Hematopoietic multipotent progenitor cell treated with erythropoietin and hydrocortisone succinate and interleukin-3 and kit ligand, for 4 days (in vitro differentiated cells): Measurements from ENCODE around the gene KIF6.
"Not testable (repeated sequence)": the region's sequence is repeated elsewhere in the genome, so short reads cannot be mapped to it uniquely, and the experiment has no call there.

ENCODE experiments used
- DNase-seq: peaks from one replicate; pipeline ENCODE4 v3.0.0-alpha.2; 2015

Gene KIF6

DNA sequence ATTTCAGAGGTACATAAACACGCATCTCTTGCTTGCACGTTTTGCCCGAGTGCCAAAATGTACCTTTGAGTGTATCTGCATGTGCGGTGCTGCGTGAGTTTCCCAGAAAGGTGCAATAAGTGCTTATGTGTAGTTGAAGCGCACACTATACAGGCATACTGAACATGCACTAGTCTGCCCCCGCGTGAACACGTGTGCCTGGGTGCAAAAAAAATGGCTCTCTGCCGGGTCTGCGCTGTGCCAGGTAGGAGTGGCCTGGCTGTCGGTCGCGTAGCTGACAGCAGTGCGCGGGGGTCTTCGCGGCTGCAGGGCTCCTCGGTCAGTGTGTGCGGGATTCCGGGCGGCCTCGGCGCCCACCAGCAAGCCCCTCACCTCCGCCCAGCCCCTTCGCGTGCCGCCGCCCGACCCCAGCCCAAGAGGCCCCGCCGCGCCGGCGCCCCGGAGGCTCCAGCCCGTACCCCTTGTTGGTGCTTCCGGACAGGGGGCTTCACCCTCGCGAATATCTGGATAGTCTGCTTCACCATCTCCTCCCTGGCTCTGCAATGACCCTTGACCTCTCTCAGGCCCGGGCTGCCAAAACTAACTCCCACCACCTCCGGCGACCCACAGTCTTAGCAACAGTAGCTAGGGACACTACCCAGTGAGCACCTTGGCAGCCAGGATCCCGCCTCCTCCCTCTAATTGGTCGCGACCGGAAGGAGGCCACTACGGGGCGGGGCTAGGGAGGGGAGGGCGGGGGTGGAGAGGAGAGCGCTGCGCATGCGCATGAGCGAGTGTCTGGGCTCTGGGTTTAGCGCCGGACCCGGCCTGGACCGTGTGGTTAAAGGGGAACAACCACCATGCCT is at the start of gene KIF6:
Gene KIF6 (minus strand): TSS at position 622 of the 845 bp plus-strand sequence. CDS start 98 bp downstream, at position 524.
- DNase-seq: peak; percentile 97

GRCh38 chr6:39773782-39774181 is 48.6 kb upstream of the KIF6 start:
- no peak for DNase-seq

DNA sequence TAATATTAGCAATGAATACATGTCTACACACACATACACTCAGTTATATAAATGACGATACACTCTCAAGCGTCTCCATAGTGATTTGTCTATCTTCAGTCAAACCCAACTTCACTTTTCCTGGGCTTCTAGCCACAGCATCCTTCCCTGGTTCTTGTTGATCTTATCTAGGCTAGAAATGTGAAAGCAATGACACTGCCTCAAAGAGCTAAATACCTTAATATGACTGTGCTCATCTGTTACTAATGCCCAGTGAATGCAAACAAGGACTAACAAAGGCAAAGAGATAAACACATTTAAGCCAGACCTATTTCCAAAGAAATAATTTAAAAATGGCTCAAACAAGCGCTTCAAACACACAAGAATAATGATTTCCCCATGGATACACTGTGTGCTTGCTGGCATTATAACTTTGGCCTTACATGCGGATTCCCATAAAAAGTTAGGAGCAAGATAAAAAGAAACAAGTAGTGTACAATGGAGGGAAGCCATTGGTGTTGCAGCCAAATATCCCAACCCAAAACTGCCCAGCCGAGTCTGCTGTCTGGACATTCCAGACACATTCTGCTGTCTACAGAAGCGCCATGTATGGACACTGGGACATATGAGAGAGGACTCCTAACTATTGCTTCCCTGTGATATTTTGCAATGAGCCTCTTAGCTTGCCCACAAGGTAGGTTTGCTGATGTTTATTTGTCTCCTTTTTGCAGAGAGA is 47.5 kb upstream of the KIF6 start:
- DNase-seq: no peak

DNA sequence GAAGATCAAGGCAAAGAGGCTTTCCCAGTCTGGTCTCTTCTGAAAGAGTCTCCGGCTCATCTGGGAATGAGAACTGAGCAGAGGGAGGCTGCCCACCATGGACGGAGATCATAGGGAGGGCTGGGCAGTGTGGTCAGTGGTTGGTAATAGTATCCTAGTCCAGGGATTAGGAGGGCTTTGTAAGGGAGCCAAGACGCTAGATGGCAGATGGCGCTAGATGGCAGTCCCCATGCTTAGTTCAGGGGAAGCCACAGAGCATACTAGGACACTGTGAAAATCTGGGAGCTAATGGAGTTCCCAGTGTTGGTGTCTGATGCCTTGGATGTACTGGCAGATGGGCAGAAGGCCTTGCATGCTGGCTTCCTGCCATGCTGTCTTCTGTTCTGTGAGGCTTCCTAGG is 45.2 kb upstream of the KIF6 start:
- no peak for DNase-seq

DNA sequence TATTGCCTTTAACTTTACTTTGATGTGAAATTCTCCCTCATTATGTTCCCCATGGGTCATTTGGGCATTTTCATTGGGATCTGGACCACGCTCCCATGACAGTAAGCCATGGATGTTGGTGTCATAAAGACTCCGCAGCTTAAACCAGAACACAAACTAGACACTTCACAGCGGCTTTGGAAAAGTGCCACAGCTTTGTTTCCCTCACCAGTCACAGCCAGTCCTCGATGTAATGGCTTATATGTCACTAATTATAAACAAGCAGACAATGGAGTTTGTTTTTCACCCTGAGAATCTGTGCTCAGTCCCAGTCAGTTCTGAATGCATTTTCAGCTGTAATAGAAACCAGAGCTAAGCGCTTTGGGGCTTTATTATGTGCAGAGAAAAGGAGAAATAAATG is 43.8 kb upstream of the KIF6 start:
- no peak for DNase-seq

- DNase-seq: no peak
Observed at GRCh38 chr6:39765508-39766065, 40.4 kb upstream of the KIF6 start.

DNA sequence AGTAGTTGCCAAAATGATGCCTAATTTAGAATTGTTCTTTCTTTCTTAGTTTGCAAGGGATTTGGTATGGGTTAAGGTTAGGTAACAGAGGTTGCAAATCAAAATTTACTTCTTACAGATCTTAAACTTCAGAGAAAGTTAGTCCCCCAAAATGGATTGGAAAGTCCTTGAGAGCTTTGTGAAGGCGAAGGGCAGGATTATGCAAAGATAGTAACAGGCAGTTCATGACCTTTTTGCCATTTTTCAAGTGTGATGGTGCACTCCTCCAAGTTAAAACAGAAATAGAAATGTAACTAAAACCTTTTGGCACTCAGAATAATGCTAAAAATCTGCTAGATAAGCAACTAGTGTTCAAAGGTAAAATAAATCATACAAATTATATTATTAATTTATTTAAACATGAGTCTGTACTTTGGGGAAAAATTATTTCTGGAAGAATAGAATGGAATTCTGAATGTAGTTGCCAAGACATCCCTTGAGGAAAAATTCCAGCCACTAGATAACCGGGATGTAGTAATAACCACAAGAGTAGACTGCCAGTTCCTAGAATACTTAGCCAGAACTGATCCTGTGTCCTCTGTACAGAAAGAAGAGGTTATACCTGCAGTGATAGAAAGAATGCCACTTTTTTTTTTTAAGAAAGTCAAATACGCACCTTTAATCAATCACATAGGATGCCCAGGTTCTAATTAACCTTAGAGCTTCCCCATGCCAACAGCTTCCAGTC is 35.2 kb upstream of the KIF6 start:
- no peak for DNase-seq

- DNase-seq: no peak
Observed at GRCh38 chr6:39758905-39759605, 33.8 kb upstream of the KIF6 start.

GRCh38 chr6:39756582-39756981 is 31.4 kb upstream of the KIF6 start:
- DNase-seq: no peak

- no peak for DNase-seq
Observed at GRCh38 chr6:39755231-39755630, 30.0 kb upstream of the KIF6 start.

- DNase-seq: no peak
Observed at GRCh38 chr6:39754514-39755115, 29.4 kb upstream of the KIF6 start.

- DNase-seq: peak; percentile 15
Observed at GRCh38 chr6:39753725-39754045, 28.5 kb upstream of the KIF6 start.

DNA sequence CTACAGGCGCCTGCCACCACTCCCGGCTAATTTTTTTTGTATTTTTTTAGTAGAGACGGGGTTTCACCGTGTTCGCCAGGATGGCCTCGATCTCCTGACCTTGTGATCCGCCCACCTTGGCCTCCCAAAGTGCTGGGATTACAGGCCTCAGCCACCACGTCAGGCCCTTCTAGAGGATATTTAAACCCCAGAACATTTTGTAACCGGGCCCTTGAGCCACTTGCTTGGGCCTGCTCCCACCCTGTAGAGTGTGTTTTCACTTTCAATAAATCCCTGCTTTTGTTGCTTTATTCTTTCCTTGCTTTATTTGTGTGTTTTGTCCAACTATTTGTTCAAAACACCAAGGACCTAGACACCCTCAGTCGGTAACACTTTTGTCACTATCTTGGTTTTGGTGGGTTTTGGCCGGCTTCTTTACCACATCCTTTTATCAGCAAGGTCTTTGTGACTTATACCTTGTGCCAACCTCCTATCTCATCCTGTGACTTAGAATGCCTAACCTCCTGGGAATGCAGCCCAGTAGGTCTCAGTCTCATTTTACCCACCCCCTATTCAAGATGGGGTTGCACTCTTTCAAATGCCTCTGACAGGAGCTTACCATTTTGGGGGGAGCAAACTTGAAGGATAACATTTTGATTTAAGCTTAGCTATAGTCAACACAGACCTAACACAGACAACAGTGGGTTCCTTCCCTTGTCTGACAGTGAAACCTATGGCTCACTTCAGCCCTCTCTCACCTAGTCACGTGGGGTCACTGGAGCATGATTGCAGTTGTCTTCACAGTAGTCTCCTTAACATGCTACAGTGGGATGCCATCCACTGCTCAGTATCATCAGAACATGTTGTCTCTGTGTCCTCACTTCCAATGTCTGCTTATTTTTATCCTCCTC is 27.9 kb upstream of the KIF6 start:
- peak; percentile 12 for DNase-seq

- no peak for DNase-seq
Observed at GRCh38 chr6:39746795-39747194, 21.6 kb upstream of the KIF6 start.

GRCh38 chr6:39733704-39734103 is 8.5 kb upstream of the KIF6 start:
- DNase-seq: no peak

GRCh38 chr6:39731565-39731964 is 6.4 kb upstream of the KIF6 start:
- DNase-seq: no peak

GRCh38 chr6:39729945-39730344 is 4.7 kb upstream of the KIF6 start:
- no peak for DNase-seq

GRCh38 chr6:39725632-39725997 is 407 bp upstream of the KIF6 start:
- DNase-seq: no peak

DNA sequence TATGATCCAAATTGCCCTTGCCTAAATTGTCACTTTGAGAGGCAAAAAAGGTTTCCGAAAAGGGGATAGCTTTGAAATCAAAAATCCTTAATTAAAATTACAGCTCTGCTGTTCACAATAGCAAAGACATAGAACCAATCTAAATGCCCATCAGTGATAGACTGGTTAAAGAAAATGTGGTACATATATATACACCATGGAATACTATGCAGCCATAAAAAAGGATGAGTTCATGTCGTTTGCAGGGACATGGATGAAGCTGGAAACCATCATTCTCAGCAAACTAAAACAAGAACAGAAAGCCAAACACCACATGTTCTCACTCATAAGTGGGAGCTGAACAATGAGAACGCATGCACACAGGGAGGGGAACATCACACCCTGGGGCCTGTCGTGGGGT is 1.9 kb downstream of the KIF6 start:
- DNase-seq: not testable (repeated sequence)

GRCh38 chr6:39714802-39715201 is 10.4 kb downstream of the KIF6 start:
- no peak for DNase-seq

DNA sequence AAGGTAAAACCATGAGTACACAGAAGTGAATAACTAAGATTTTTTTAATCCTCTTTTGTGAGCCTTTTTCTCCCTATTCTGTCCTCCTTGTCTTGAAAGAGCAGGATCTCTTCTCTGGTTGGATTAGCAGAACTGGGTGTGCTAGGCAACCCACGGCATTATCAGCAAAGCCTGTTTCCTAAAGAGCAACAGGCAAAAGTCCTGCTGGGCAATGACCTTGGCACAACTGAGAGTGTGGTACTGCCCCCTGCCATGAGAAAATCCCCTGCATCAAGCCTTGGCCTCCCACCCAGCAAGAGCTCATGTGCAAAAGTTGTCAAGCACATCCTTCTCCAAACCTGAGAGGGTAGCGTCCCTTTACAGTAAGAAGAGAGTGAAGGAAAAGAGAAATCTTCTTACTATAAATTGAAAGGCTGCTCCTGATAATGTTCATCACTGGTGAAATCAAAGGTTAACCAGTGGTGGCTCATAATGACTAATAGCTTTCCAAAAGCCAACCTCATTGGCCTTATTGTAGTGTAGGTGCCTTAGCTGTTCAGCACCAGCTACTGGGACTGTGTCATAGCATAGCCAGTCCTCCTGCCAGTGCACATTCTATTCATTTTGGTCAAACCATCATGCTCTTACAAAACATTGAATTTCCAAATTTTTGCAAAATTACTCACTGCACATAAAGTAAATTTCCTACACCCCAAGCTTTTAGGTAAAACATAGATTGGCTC is 17.1 kb downstream of the KIF6 start:
- no peak for DNase-seq
